ENCODE results near the gene RAD1.
A peak's percentile ranks its signal among the peaks of the same experiment; 100 is the strongest.

RAD1 gene

DNA sequence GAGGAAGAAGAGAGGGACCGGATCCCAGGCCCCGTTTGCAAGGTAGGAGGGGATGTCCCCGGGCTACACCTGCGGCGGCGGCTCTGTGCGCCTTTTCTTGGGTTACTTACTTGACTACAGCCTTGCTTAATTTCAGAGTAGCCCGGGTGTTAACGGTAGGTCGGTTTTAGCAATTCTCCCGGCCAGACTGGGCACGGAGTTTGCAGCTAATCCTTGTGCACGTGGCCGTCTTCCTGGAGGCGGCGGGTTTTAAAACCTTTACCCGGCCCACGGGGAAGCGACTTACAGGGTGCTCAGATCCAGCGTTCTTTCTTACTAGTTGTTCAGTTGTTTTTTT is 520 bp upstream of the RAD1 start:
- DNase-seq = no peak

DNA sequence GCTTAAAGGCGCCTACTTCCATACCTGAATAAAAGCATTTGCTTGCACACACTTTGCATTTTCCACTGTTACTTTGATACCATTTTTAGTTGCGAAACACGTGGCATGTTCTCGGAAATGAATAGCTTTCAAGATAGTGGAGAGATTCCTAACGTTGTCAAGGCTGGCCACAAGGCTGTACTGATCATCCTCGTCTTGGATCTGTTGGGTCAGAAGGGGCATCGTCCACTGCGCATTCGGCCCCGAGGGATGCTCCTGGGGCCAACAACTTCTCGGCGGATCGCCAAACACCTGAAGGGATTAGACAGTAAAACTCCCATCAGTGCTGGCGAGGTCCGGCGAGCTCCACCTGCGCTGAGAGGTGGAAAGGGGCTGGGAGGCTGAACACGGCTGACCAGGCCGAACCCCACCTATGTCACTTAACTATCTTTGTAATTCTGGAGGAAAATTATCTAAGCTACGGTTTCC is 599 bp downstream of the RAD1 start:
- DNase-seq = no peak

DNA sequence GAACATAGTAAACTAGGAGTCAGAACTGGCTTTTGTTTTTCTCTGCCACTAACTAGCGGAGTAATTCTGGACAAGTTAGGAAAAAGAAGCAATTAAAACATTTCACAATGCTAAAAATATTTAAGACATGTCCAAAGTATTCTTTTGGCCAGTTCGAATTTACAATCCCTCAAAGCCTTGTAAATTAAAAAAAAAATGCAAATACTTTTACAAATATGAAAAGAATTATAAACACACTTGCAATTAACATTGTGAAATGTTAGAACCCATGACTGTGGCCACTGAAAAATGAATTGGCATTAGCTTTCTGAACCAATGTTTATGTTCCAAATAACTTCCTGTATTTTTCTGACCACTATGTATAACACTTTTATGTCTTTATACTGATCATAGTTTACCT is 2.2 kb downstream of the RAD1 start:
- DNase-seq = no peak

DNA sequence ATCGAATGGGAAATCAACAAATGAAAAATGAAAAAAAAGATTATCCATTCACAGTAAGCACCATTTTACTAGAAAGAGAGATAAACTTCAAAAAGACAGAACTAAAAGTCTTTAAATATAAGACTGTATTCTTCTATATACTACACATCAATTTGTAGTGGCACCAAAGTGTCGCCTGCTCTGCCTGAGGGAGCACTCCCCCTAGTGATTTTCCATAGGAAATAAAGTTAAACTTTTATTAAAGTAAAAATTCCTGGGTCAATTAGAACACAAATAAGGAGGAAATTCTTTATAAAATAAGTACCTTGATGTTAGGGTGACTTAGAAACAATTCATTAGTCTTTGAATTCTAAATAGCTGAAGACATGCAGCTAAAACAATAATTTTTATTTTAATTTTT is 9.7 kb downstream of the RAD1 start:
- DNase-seq = no peak

DNA sequence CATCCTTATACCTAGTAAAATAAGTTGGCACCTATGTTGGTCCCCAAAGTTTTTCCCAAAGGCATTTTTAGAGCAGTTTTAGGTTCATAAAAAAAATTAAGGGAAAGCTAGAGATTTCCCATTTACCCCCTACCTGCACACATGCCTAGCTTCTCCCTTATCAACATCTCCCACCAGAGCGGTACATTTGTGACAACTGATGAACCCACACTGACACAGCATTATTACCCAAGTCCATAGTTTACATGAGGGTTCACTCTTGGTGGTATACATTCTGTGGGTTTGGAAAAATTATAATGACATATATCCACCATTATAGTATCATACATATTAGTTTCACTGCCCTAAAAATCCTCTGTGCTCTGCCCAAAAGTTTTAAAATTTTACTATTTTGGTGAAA is 12.0 kb downstream of the RAD1 start:
- no peak for DNase-seq

DNA sequence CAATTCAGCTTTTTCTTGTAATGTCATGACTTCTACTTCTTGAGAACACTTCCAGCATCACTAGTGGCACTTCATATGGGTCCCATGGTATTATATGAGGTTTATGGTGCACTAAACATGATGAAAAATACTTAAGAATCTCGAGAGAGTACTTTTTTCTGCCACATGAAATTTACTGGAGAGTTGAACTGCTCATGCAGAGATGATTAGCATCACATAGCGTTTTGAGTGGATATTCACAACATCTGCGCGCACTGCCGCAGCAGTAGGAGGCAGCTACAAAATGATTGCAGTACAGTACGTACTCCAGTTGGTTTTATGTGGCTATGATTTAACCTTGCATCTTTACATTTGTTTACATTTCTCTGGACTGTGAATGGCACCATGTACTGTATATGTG is 14.7 kb downstream of the RAD1 start:
- DNase-seq = no peak

DNA sequence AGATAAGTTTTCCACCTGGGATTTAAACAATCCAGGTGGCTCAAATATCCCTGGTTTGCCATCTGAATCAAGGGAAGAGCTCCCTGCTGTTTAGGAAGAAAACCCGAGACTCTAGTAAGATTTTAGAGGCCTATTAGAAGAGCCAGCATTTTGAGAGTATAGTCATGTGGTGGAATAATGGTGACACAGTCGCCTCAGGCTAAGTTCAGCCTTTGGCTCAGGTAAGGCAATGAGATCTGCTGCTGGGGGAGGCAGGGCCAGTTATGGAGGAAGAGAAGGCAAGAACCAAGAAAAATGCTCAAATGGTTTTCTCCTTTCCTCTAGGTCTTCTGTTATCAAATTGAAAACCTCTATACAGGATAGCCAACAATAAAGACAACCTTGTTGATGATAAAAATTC is 16.2 kb downstream of the RAD1 start:
- DNase-seq = no peak

DNA sequence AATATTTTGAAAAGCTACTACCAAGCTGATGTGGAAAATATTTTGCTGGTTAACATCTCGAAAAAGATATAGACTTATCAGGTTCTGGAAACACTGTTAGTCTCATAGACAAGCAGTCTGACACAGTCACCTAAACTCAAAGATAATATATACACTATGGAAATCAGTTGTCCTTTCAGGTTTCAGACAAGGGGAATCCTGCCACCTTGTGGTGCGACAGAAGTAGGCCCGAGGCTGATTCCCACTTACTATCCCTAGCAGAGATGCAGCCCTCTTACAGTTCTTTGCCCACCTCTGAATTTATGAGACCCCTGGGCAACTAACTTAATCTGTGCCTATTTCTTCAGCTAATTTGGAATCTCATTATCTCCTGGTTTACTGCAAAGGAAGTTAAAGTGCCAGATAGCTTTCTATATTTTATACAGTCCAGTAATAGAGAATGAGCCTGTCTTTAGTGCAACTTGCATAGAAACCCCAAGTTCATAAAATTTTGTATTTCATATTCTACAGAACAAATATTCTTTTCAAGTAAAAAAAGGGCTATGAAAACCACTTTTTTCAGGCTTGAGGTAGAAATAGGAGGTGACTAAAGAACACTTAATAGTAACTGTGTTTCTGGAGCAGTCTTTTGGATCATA is 16.9 kb downstream of the RAD1 start:
- peak; percentile 18 for DNase-seq

DNA sequence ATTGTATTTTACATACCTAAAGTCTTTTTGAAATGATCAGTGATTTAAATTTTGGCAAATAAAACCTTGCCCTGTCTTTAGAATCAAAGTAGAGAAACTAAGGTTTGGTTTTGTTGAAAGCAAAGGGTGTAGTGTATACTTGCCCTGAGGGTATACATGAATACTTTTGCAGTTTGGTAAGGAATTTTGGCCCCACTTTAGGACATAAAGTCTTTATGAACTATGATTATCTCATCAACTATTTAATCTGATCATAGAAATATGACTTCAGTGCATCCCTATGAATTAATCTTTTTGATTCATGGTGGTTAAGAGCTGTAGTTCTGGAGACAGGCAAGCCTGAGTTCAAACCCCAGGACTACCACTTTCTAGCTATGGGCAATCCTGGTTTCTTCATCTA is 17.7 kb downstream of the RAD1 start:
- DNase-seq = no peak

DNA sequence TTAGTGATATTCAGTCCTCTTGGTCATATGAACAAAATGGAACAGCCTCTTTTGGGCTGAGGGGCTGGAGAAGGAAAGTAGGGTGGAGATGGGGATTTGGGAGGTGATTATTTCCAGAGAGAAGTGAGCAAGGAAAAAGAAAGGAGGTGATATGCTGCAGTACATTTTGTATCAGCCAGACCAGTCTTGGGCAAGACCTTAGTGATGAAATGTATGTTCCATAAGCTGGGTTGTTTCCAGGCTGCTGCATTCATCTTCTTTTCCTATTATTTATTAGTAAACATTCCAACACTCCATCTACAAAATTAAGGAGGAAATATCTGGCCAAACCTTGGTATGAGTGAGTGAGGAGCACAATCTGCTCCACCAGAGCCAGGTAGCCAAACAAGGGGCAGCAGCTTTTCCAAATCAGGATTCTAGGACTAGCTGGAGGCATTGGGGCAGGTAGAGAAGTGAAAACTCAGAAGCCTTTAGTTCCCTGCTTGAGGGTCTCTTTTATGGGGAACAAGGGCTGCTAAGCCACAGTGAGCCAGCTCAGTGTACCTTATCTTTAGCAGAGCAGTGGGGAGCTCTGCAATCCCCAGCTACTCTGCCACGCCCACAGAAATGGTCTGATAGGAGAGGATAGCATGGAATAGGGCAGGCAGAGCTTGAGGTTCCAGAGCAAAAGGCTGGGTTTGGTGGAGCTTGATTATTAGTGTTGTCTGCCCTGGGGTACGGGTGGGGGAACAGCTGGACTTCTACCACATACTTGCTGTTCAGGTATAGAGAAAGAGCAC is 19.5 kb downstream of the RAD1 start:
- no peak for DNase-seq

DNA sequence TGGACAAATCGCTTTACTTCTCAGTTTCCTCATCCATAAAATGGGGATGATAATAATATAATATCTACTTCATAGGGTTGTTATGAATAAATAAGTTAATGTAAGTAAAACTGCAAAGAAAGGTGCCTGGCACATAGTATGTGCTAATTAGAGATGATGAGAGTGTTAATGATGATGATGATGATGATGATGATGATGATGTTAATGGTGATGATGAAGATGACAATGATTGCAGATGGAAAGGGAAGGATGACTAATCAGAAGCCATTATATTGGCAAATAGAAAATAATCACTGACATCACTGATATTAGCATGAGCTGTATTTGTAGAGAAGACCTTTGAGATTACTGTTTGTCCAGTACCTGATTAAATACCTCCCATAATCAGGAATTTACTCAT is 20.6 kb downstream of the RAD1 start:
- no peak for DNase-seq

DNA sequence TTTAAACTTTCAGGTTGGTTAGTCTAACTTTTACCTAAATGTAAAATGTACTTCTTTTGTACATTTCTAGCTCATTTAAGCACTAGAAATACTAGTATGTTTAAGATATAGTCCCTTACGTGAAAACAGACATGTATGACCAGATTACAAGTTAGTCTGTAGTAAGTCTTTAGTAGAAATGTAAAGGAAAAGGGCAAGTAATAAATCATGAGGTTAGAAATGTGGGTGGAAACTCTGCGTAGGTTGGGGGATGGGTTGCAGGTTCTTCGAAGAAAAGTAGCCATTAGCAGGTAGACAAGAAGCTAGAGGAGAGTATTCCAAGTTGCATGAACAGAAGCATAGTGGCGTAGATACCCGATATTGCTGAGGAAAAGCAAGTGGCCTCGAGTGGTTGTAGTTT is 22.9 kb downstream of the RAD1 start:
- DNase-seq = no peak

DNA sequence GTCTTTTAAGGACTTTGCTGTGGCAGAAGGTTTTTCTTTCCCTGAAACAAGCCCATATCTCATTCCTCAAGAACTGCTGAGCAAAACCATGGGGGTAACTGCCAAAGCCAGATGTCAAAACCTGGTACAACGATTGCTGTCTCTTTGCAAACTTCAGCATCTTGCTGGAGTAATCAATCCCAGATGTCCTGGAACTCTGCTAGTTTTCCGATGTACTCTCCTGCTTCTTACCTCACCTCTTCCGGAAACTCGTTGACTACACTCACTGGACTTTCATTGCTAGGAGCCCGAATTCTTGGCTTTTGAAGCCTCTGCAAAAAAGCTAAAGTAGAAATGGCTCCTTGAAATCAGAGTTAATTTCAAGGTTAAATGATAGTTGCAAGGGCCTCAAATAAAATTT is 23.3 kb downstream of the RAD1 start:
- no peak for DNase-seq

DNA sequence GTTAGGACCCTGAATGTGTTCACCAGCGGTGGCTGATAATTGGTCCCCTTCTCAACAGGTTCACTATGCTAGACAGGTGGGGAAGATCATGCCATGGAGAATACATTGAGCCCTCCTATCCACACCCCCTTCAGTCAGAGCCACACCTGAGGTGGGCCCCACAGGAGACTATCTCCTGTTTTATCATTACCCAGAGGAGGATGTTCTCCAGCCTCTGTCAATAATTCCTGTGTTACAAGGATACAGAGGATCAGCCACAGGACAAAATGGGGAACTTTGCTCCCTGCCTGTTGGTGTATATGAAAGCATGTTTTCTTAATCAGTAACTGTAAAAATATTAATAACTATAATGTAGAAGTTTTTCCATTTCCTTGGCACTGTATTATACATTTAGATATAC is 25.9 kb downstream of the RAD1 start:
- DNase-seq = no peak

DNA sequence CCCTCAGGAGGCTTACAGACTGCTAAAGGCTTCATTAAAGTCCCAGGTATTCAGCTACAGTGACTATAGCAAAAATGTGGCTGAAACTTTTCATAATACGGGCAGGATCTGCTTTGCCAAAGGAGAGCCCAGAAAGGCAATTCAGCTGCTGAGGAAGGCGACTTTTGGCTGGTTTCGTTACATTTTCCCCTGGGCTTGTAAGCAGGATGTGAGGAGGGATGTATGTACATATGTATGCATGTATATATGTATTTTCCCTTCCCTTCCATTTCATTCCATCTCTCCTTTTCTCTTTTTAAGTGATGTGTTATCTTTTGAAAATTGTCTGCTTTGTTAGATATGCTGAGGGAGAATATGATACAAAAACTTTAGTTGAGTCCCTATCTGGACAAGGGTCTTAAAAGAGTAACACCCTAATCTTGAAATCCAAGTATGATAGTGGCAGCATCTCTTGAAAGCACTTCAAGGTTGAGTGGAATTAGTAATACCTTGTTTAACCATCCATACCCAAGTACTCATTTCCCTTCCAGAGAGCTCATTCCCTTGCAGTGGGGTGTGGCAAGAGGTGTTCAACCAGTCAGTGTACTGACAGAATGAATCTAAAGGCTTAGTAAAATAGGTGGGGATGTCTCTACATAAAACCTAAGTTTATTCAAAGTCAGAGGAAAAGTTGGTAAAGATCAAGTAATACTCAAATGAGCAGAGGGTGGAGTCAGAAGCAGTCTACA is 28.7 kb downstream of the RAD1 start:
- no peak for DNase-seq

DNA sequence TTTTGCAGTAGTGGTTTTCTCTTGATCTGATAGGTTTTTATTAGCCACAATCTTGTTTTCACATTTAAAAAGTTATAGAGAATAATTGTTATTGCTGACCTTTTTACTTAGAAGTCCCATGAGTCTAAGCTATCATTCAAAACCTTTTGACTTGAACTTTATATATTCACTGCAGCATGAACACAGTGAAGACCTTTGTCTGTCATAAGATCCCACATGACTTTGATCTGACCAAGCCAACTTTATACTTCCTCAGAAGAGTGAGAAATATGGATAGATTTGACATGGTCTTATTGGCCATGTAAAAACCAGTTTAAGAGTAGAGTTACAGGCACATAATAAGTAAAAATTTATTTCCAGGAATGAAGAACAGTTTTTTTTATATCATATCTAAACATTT is 34.1 kb downstream of the RAD1 start:
- DNase-seq = no peak

DNA sequence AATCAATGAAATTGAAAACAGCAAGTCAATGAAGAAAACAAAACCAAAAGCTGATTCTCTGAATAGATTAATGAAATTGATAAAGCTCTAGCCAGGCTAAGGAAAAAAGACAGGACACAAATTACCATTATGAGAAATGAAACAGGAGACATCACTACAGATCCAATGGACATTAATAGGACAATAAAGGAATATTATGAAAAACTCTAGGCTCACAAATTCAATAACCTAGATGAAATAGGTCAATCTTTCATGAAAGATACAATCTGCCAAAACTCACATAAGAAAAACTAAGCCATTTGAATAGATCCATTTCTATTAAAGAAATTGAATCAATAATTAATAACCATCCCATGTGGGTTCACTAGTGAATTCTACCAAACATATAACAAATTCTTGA is 39.0 kb downstream of the RAD1 start:
- no peak for DNase-seq

DNA sequence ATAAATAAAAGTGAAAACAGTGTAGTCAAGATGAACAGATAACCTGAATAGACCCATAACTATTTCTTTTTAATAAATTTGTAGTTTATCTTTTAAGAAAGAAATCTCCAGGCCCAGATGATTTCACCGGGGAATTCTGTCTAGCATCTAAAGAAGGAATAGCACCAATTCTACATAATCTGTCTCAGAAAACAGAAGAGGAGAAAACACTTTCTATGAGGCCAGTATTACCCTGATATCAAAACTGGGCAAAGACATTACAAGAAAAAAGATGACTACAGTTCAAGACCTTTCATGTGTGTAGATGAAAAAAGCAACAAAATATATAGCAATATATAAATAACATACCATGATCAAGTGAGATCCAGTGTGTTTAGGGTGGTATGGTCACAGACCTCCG is 44.9 kb downstream of the RAD1 start:
- DNase-seq = no peak

DNA sequence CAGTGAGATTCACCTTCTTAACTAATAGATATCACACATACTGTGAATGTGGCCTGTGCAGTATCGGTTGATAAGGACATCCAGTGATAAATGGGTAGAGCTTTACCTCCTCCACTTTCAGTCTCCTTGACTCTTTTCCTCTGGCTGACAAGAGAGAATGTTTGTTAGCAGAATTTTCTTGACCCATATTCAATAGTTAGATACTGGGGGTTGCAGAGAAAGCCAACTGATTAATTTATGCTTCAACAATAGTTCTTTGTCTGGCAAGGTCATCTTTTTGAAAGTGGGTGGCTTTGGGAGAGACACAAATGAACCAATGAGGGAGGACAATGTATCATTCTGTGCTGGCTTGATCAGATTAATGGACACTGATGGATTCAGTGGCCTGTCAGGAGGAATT is 46.0 kb downstream of the RAD1 start:
- DNase-seq = no peak

DNA sequence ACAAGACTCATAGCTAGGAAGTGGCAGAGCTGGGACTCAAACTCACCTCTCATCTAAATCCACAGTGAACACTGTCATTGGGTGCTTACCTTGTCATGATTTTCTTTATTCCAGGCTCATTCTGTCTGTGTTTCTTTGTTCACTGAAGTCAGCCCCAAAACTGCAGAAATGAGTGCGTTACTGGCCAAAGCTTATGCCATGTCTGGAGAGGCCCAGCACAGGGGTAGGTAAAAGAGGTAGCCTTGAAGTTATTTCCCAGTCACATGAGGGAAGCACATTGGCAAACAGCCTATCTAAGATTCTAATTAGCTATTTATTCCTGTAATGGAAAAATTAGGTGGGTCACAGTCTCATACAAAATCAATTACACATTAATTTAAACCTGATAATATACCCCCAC is 46.5 kb downstream of the RAD1 start:
- no peak for DNase-seq

DNA sequence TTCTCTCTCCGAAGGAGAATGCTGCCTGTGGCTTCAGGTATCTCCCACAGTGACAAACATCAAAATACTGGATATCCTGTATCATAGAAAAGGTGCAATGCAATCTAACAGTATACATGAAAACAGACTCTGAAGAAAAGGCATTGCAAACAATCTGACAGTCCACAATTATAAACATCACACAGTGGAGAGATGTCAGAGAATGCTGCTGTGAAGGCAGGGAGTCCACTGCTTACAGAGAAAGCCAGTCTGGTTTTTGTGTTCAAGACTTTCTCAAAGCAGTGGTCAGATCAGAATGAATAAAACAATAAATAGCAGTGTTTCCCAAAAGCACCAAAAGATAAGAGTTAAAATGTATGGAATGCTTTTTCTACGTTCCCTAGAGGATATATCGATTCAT is 47.6 kb downstream of the RAD1 start:
- DNase-seq = no peak

DNA sequence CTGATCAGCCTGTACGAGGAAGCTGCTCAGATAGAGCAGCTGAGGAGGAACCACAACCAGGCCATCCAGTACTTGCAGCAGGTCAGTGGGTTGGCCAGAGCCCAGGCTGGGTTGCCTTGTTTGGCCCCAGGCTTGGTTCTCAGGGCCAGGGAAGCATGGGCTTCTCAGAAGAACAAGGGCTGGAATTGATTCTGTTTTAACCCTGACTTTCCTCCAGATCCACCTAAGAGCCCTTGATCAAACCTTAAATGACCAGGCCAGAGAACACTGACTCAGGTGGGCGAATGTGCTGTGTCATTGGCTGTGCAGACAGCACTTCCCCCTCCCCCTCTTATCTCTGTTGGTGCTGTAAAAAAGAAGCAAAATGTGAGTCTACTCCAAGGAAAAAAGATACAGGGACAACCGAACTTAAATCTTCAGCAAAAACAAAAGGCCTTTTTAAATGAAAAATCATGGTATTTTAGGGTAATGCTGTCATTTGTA is 48.3 kb downstream of the RAD1 start:
- no peak for DNase-seq

DNA sequence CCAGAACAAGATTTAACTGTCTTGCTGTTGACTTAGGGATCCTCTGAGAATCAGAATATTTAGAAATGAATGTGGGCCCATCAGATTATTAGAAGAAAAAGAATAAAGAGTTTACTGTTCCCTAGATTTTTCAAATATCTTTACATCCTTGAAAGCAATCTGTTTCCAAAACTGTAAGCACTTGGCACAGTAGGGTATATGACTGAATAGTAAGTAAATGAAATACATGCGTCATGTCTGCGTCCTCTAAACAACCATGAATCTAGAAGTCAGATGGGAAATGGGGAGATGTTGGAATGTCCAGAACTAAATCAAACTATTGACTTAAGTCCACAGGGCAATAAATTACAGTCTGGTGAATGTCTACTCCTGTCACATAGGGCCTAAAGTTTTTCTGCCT is 50.2 kb downstream of the RAD1 start:
- DNase-seq = no peak

DNA sequence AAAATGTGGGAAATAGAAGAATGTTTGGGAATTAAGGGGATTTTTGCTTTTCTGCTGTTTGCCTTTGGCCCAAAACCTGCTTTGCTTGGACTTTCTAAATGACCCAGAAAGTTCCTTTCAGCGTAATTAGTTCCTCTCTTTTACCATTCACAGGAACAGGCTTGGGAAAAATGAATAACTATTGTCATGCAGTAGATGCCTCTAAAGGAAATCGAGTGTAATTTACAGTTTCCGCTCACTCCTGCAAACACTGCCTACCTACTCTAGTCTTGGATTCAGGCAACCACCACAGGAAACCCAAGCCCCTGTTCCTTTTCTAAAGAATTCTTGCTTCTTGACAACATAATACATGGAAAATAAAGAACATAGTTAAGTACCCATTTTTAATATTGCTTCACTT is 51.4 kb downstream of the RAD1 start:
- no peak for DNase-seq
